ENCODE results near the gene PLEK. TPM values are rescaled to one million over a fixed set of nuclear protein-coding genes. Genes with fewer than 3 reads are reported as not detected.

PLEK gene
- total and polyA plus RNA-seq, 10 of the 15 experiments (the other 5 are each of a cell fraction or from before 2014, with no cell fraction given) = 229 to 804 (median 362) TPM

DNA sequence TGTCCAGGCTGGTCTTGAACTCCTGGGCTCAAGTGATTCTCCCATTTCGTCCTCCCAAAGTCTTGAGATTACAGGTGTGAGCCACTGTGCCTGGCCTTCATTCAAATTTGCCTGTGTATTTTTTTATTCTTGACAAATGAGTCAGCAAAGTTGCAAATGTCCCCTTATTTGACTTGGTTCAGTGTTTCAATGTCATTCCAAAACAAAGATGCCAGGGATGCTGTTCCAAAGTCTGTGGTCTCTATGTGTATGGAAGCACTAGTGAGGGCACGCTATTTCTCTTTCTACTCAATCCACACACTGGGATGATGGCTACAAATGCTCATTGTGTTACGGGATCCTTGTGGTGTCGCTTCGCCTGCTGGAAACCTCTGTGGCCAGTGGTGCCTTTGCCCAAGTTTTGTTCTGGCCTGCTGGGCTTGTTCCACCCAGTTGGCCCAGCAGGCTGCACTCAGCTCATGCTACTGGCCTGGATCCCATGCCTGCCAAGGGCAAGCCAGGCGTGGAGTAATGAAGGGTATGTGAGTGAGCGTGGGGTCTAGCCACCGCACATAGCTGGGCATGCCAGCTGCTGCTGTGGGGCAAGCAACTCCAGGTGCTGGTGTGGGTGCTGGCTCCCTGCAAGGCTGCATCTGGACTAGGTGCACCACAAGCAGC is 66.4 kb downstream of the PLEK start:
- H3K27me3 ChIP-seq (replicated peaks in 1 of 2; ENCODE audit: control insufficient read depth in 2 of 2, insufficient read depth in 2 of 2, low read length in 1 of 2) = no peaks in the 10 kb centered on the region
- H3K27ac ChIP-seq (ENCODE audit: control insufficient read depth, insufficient read depth) = no peak overlapping the region
- no TSS peak for BruUV-seq (replicated peaks)
- RAD21 ChIA-PET (ENCODE audit: unreplicated experiment) = interaction anchor here (1.0 kb wide), 1 partner anchor 10 kb away, joined by 3 read pairs; no protein-coding TSS in a partner anchor
- POLR2A ChIA-PET = interaction anchor here (0.8 kb wide), 2 partner anchors 47 to 53 kb away, joined by 3 to 4 read pairs; no protein-coding TSS in a partner anchor
- no peak for FAIRE-seq
- no peak overlapping the region for H3K4me2 ChIP-seq (ENCODE audit: control insufficient read depth, insufficient read depth)
- H3K4me3 ChIP-seq = no peak overlapping the region
- no peaks in the 10 kb centered on the region for H4K20me1 ChIP-seq (ENCODE audit: control insufficient read depth, insufficient read depth)
- WGBS (ENCODE audit: insufficient coverage, insufficient replicate concordance, low lambda C conversion rate, missing lambda C conversion rate) = 77% methylated on average over 8 of the region's 8 CpGs
- no peak for DNase-seq (ENCODE audit: low read depth, low spot score)
- no peaks in the 10 kb centered on the region for H3K36me3 ChIP-seq (ENCODE audit: control insufficient read depth in 2 of 2, insufficient read depth in 2 of 2, low read length in 1 of 2)
- TF ChIP-seq NR2C2 (IDR thresholded peaks at IDR 0.05; ENCODE audit: borderline replicate concordance, control insufficient read depth, insufficient read length, low read depth) (no peak), MTA2 (IDR thresholded peaks at IDR 0.05; ENCODE audit: low read depth) (no peak), SMAD5 (IDR thresholded peaks at IDR 0.05; ENCODE audit: low read depth) (no peak), SMC3 (IDR thresholded peaks at IDR 0.05; ENCODE audit: borderline replicate concordance, low read length) (no peak), NFYB (IDR thresholded peaks at IDR 0.05; ENCODE audit: insufficient read depth, low read depth, low read length) (no peak)
- TF ChIP-seq, protein P1, sequence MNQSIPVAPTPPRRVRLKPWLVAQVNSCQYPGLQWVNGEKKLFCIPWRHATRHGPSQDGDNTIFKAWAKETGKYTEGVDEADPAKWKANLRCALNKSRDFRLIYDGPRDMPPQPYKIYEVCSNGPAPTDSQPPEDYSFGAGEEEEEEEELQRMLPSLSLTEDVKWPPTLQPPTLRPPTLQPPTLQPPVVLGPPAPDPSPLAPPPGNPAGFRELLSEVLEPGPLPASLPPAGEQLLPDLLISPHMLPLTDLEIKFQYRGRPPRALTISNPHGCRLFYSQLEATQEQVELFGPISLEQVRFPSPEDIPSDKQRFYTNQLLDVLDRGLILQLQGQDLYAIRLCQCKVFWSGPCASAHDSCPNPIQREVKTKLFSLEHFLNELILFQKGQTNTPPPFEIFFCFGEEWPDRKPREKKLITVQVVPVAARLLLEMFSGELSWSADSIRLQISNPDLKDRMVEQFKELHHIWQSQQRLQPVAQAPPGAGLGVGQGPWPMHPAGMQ (IDR thresholded peaks at IDR 0.05; ENCODE audit: borderline replicate concordance) = no peak
- in situ Hi-C loops (cut with MboI) = loop anchor here (25.0 kb wide), 1 partner anchor 1994 kb away; the partner anchor contains the start of gene MEIS1
- H3K4me1 ChIP-seq (ENCODE audit: control insufficient read depth, insufficient read depth, low read length) = peaks cover 21% of the 10 kb centered on the region
- H2AFZ ChIP-seq (ENCODE audit: control insufficient read depth, low read depth, low read length) = no peak overlapping the region
- SMC1A ChIA-PET (ENCODE audit: uncharacterized antibody, unreplicated experiment) = interaction anchor here (1.1 to 11.0 kb wide), 3 partner anchors 9 to 42 kb away, joined by 4 to 200 read pairs (median 140); no protein-coding TSS in a partner anchor
- no peak for ATAC-seq
- CTCF ChIA-PET = interaction anchor here (1.0 to 8.8 kb wide), 3 partner anchors 9 to 164 kb away, joined by 3 to 91 read pairs (median 3); no protein-coding TSS in a partner anchor
- no peak overlapping the region for H3K9ac ChIP-seq (ENCODE audit: control insufficient read depth, insufficient read depth, low read length)
- no peaks in the 10 kb centered on the region for H3K79me2 ChIP-seq (ENCODE audit: control insufficient read depth, insufficient read depth, low read length)
- no peaks in the 10 kb centered on the region; the same call in 2 of the 3 replicates for H3K9me3 ChIP-seq (replicated peaks; ENCODE audit: control insufficient read depth, insufficient read depth, low read length)
- intact Hi-C loops (cut with micrococcal nuclease; ENCODE audit: unreplicated experiment) = no loop called here

Data from GM12878 (cell line).